Left ventricle myocardium inferior (tissue), 1 donor: ENCODE results near the gene HDAC3. TPM values are rescaled to one million over a fixed set of nuclear protein-coding genes. Genes with fewer than 3 reads are reported as not detected.

ENCODE experiments used
- DNase-seq: peaks from one replicate; pipeline ENCODE4 v3.0.0-alpha.2; 2020
- H3K27ac ChIP-seq: fragments of 200-600 bp; replicated peaks from 2 replicates; pipeline ENCODE4 v1.8.0; 2021
- H3K27me3 ChIP-seq: fragments of 200-600 bp; 2 replicates; pipeline ENCODE4 v1.8.0; 2021; ENCODE audit warnings: low read depth
- H3K36me3 ChIP-seq: fragments of 200-600 bp; 2 replicates; pipeline ENCODE4 v1.8.0; 2021
- H3K4me1 ChIP-seq: fragments of 200-600 bp; 2 replicates; pipeline ENCODE4 v1.8.0; 2021
- H3K4me3 ChIP-seq: fragments of 200-600 bp; 2 replicates; pipeline ENCODE4 v1.8.0; 2021; ENCODE audit warnings: mild to moderate bottlenecking, moderate library complexity
- H3K9me3 ChIP-seq: fragments of 200-600 bp; replicated peaks from 2 replicates; pipeline ENCODE4 v1.8.0; 2021
- intact Hi-C: fragments of 100-400 bp; cut with micrococcal nuclease; formaldehyde crosslinking; loops from one replicate; pipeline ENCODE4 v1.11.0; 2022
- total RNA-seq: library from RNA; stranded (reverse); fragmentation: NEBNext Ultra II Directional; extraction: Animal tissue kit (Norgen Biotek cat#: 25700); gene quantifications from one replicate; pipeline ENCODE4 v1.2.1, GENCODE V29; 2021
- TF ChIP-seq, protein P1 (sequence below): fragments of 200-600 bp; IDR thresholded peaks from 2 replicates; pipeline ENCODE4 v1.8.0; 2021; ENCODE audit warnings: antibody characterized with exemption, mild to moderate bottlenecking, borderline replicate concordance
- donor health status: DM: no; HTN: yes; CAD: no; lungs with severe emphysema.

HDAC3 gene
- total RNA-seq, 1 donor from 2014 or later = 27.4 TPM

- H3K9me3 ChIP-seq = no peaks in the 10 kb centered on the region
- H3K27ac ChIP-seq = no peak overlapping the region
- intact Hi-C loops = loop anchor here (5.0 kb wide), 1 partner anchor 36 kb away; no protein-coding TSS in a partner anchor
- H3K4me1 ChIP-seq = peaks cover 10% of the 10 kb centered on the region
- TF ChIP-seq, protein P1, sequence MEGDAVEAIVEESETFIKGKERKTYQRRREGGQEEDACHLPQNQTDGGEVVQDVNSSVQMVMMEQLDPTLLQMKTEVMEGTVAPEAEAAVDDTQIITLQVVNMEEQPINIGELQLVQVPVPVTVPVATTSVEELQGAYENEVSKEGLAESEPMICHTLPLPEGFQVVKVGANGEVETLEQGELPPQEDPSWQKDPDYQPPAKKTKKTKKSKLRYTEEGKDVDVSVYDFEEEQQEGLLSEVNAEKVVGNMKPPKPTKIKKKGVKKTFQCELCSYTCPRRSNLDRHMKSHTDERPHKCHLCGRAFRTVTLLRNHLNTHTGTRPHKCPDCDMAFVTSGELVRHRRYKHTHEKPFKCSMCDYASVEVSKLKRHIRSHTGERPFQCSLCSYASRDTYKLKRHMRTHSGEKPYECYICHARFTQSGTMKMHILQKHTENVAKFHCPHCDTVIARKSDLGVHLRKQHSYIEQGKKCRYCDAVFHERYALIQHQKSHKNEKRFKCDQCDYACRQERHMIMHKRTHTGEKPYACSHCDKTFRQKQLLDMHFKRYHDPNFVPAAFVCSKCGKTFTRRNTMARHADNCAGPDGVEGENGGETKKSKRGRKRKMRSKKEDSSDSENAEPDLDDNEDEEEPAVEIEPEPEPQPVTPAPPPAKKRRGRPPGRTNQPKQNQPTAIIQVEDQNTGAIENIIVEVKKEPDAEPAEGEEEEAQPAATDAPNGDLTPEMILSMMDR = no peak
- no peak for DNase-seq
- H3K4me3 ChIP-seq = no peak overlapping the region
- peaks cover 84% of the 10 kb centered on the region for H3K36me3 ChIP-seq
- H3K27me3 ChIP-seq = no peaks in the 10 kb centered on the region
These were observed 13.0 kb downstream of the HDAC3 start for GRCh38 chr5:141623611-141624010.

DNA sequence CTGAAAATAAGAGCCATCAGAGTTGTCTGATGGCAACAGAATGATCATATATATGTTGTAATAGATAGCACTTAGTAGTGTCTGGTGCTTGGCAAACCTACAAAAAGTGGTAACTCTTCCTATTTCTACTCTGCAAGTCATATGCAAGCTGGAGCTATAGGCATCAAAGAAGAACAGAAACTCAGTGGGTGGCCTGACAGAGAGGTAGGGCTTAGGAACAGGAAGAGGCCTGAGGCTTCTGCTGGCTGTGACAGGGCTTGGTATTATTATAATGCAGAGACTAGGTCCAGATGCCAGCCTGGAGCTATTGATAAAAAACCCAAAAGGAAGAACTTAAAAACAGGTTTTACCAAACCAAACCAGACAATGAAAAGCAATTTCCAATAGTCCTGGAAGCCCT, 13.5 kb downstream of the HDAC3 start:
- DNase-seq = no peak
- peaks cover 80% of the 10 kb centered on the region for H3K36me3 ChIP-seq
- intact Hi-C loops = loop anchor here (5.0 kb wide), 1 partner anchor 36 kb away; no protein-coding TSS in a partner anchor
- H3K4me1 ChIP-seq = peaks cover 15% of the 10 kb centered on the region
- no peaks in the 10 kb centered on the region for H3K27me3 ChIP-seq
- TF ChIP-seq, protein P1 = no peak
- H3K4me3 ChIP-seq = no peak overlapping the region
- no peak overlapping the region for H3K27ac ChIP-seq
- H3K9me3 ChIP-seq = no peaks in the 10 kb centered on the region

GRCh38 chr5:141618804-141619554, 17.7 kb downstream of the HDAC3 start, which contains the start of gene DIAPH1:
Gene DIAPH1 (minus strand): TSS chr5:141619000. CDS start chr5:141618914, 86 bp downstream.
- no peaks in the 10 kb centered on the region for H3K9me3 ChIP-seq
- peaks cover 38% of the 10 kb centered on the region for H3K36me3 ChIP-seq
- H3K27ac ChIP-seq = peak within 1 kb of the TSS; percentile 95
- H3K27me3 ChIP-seq = no peaks in the 10 kb centered on the region
- TF ChIP-seq, protein P1 = peak; percentile 98
- DNase-seq = peak; percentile 97
- intact Hi-C loops = no loop called here
- peaks cover 54% of the 10 kb centered on the region for H3K4me1 ChIP-seq
- H3K4me3 ChIP-seq = peak within 1 kb of the TSS; percentile 89

DNA sequence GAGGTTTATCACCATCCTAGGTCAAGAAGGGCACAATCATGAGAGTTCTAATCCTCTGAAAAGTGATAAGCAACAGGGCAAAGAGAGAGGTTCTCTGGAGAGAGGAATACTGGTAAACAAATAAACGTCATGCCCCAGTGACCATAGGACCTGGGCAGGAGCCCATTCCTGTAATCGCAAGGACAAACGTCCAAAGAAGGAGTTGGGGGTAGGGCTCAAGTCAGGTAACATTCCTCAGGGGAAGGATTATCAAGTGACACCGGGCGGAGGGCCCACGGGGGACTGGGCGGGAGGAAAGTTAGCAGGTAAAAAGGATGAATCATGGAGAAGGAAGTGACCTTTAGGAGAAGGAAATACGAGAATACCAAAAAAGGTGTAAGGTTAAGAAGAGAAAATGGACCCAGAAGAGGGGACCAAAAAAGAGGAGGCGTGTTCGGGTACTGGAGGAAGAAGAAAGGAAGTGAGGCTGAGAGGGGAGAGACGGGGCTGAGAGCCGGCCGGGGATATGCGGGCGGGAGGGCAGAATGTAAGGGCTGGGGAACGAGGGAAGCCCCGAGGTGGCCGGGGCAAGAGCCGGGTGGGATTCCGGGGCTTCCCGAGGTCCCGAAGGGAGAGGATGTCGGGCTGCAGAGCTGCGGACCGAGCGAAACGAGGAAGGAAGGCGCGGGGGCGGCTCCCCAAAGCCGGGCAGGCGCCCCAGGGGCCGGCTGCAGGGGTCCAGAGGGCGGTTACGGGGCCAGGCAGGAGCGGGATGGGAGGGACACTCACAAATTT, 18.4 kb downstream of the HDAC3 start:
- TF ChIP-seq, protein P1 = no peak
- Histone ChIP-seq H3K9me3 (no peaks in the 10 kb centered on the region), H3K27ac (peak overlapping the region; percentile 95), H3K36me3 (peaks cover 30% of the 10 kb centered on the region), H3K4me1 (peaks cover 61% of the 10 kb centered on the region), H3K4me3 (peak overlapping the region; percentile 89), H3K27me3 (no peaks in the 10 kb centered on the region)
- intact Hi-C loops = no loop called here
- no peak for DNase-seq

DNA sequence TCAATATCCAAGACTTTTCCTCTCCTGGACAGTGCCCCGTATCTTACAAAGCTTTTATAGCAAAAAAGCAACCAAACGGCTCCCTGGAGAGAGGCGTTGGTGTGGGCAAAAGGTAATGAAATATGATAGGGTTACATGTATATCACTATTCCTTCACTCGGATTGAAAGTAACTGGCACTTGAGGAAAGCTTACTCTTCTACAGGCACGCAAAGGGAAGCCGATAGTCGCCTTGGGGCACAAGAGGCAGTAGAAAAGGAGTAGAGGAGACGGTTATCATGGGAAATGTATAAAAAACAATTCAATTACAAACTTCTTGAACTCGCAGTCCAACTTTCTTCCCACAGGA, 19.0 kb downstream of the HDAC3 start:
- no peak for DNase-seq
- no peaks in the 10 kb centered on the region for H3K27me3 ChIP-seq
- H3K9me3 ChIP-seq = no peaks in the 10 kb centered on the region
- peaks cover 24% of the 10 kb centered on the region for H3K36me3 ChIP-seq
- peak overlapping the region; percentile 95 for H3K27ac ChIP-seq
- intact Hi-C loops = no loop called here
- TF ChIP-seq, protein P1 = no peak
- peaks cover 66% of the 10 kb centered on the region for H3K4me1 ChIP-seq
- peak overlapping the region; percentile 89 for H3K4me3 ChIP-seq
